Measurements from ENCODE around the gene TMC6.

- no peak for TF ChIP-seq POLR2A (IDR thresholded peaks at IDR 0.05; ENCODE audit: low read depth, low read length)
- TF ChIP-seq CTCF (conservative IDR thresholded peaks at IDR 0.05; ENCODE audit: low read depth, low read length), result no peak
- no peak for TF ChIP-seq FOS (IDR thresholded peaks at IDR 0.05; ENCODE audit: low read depth, low read length)
Measured at GRCh38 chr17:78114831-78115723, 13.5 kb downstream of the TMC6 start.

Measured in IMR-90 (cell line).